HG03342 (cell line): Measurements from ENCODE around the gene HRH1.
"Not testable (repeated sequence)": the region's sequence is repeated elsewhere in the genome, so short reads cannot be mapped to it uniquely, and the experiment has no call there.

Experiments used
- ATAC-seq: cut with Tn5 transposase; IDR thresholded peaks from one replicate; pipeline ENCODE4 v1.9.1; 2021; ENCODE audit warnings: mild to moderate bottlenecking, moderate library complexity; ENCODE audit not compliant: unreplicated experiment

The HRH1 gene

GRCh38 chr3:11236588-11237461 is 82.5 kb downstream of the HRH1 start:
- ATAC-seq: peak; percentile 70

DNA sequence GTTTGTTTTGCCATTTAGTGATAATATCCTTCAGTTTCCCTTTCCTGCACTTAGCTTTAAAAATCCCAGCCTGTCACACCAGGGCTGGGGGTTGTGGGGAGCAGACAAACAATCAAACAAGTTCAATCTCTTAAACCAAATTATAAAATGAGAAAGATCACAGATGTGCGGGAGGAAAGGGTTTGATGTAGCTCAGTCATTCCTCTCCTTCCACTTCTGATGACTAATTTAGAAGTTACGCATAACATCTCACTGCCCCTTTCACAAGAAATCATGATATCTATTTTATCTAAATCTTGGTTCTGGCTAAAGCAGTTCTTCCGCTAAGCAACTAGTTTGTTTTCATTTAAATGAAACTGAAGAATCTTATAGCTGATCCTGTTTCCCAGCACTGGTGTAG is 83.8 kb downstream of the HRH1 start:
- no peak for ATAC-seq

- no peak for ATAC-seq
Measured at GRCh38 chr3:11238880-11239279, 84.6 kb downstream of the HRH1 start.

DNA sequence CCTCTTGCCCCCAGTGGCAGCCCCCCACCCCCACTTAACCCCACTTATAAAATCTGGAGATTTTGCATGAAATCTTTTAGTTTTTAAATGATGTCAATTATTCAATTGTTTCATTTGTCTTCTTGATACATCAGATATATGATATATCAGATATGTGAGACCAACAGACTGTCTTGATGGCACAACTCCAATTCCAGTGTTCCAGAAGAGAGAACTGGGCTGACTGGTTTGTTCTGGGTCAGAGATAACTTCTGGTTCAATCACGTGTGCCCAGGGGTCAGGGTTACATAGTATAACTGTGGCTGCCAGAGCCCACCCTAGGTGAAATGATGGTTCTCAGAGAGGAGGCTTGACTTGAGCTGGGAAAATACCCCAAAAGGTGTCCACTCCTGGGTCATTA is 85.5 kb downstream of the HRH1 start:
- ATAC-seq: no peak

DNA sequence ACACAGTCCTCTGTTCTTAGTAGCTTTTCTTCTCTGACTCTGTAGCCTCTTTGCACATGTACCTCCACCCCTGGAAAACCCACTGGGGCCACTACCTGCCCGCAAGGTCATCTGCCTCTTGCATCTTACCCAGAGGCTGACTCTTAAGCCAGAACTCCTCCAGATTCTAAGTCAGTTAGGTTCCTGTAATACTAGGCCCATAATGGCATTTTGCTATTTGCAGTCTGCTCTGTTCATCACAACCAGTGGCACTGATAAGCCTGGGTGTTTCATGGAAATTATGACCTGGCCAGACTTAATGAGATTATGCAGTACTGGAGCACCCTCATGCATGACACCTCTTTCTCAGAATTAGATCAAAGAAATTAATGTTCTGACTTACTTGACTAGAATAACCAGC is 86.2 kb downstream of the HRH1 start:
- ATAC-seq: no peak

DNA sequence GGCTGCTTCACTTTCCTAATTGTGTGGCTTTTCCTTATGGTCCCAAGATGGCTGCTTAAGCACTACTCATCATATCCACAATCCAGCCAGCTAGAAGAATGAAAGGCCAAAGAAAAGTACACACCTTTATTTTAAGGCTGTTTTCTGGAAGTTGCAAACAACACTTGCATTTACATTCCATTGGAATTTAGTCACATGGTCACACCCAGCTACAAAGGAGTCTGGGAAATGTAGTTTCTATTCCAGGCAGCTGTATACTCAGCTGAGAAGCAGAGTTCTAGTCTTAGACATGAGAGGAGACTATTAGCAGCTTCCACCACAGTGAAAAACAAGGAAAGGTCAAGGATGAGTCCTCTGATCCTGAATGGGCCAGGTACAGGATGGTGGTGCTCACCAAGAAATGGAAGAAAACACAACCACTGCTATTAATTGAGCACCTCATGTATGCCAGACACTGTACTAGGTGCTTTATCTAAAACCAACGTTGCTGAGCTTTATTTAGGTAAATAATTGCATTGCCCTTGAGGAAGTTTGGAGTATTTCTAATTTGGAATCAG is 89.9 kb downstream of the HRH1 start:
- no peak for ATAC-seq

GRCh38 chr3:11245276-11245675 is 91.0 kb downstream of the HRH1 start:
- no peak for ATAC-seq

DNA sequence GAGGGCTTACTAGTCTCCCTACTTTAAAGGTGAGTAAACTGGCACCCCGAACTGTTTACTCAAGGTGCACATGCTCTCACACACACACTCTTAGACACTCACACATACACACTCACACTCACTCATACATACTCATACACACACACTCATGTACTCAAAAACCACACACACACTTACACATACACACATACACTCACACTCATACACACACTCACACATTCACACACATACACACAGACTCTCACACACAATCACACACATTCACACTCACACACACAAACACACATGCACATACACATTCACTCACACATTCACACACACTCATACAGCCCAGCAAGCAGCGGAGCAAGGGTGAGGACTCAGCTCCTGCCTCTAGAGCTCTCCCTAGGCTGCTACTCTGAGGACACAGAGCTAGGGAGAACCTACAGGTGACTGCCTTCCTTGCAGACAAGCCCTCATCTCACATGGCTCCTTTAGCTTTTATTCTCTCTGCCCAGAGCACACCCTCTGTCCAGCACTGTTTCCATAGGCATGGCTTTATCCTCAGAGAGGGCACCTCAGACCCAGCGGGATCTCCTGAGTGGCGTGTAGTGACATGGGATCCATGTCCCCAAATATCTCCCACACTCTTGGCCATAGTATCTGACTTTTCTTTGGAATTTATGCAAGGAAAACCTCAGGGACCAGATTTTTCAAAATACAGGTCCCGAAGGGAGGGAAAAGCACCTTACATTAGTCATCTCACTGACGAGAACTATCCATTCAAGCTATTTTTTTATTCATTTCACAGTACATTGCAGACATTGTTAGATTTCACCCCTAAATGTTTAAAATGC is 91.8 kb downstream of the HRH1 start:
- no peak for ATAC-seq

GRCh38 chr3:11246663-11246970 is 92.3 kb downstream of the HRH1 start:
- no peak for ATAC-seq

DNA sequence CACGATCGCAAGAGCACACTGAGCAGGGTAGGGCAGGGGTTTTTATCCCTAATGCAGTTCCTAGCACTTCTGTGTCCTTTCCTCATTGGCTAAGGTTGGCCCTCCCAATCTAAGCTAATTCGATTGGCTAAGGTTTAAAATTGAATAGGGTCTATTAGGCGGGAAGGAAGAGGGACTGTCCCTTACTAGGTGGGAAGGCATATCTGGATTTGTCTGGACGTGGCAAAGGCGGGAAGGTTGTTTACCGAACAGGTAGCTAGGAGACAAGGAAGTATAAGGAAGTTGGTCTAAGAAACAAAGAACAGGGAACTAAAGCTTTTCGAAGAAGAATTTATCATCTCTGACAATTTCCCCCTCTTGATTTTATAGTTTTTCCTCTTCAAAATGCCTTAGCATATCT is 93.1 kb downstream of the HRH1 start:
- ATAC-seq: no peak

- ATAC-seq: no peak
Measured at GRCh38 chr3:11248596-11248995, 94.3 kb downstream of the HRH1 start.

- no peak for ATAC-seq
Measured at GRCh38 chr3:11250902-11251806, 96.9 kb downstream of the HRH1 start.

DNA sequence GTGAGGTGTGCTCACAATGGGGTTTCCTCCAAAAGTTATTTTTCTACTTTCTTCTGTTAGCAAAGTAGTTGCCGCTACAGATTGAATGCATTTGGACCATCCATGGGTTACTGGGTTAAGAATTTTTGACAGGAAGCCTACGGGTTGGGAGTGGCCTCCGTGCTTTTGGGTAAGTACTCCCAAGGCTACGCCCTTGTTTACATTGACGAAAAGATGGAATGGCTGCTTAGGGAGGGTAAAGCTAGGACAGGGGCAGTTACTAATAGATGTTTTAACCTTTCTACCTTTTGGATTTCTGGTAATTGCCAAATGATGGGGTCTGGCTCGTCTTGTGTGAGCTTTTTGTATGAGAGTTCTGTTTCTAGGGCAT is 97.5 kb downstream of the HRH1 start:
- ATAC-seq: no peak

DNA sequence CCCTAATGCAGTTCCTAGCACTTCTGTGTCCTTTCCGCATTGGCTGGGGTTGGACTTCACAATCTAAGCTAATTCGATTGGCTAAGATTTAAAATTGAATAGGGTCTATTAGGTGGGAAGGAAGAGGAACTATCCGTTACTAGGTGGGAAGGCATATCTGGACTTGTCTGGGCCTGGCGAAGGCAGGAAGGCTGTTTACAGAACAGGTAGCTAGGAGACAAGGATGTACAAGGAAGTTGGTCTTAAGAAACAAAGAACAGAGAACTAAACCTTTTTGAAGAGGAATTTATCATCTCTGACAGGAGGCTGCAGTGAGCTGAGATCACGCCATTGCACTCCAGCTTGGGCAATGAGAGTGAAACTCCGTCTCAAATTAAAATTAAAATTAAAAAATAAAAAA is 100.6 kb downstream of the HRH1 start:
- ATAC-seq: no peak

DNA sequence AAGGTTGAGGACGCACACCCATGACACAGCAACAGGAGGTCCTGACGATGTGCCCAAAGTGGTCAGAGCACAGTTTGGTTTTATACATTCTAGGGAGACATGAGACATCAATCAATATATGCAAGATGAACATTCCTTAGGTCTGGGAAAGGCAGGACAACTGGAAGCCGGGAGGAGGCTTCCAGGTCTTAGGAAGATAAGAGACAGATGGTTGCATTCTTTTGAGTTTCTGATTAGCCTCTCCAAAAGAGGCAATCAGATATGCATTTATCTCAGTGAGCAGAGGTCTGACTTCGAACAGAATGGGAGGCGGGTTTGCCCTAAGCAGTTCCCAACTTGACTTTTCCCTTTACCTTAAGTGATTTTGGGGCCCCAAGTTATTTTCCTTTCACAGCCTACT is 101.2 kb downstream of the HRH1 start:
- ATAC-seq: not testable (repeated sequence)

GRCh38 chr3:11258958-11259357 is 104.7 kb downstream of the HRH1 start:
- no peak for ATAC-seq

GRCh38 chr3:11260460-11260859 is 106.2 kb downstream of the HRH1 start:
- no peak for ATAC-seq

DNA sequence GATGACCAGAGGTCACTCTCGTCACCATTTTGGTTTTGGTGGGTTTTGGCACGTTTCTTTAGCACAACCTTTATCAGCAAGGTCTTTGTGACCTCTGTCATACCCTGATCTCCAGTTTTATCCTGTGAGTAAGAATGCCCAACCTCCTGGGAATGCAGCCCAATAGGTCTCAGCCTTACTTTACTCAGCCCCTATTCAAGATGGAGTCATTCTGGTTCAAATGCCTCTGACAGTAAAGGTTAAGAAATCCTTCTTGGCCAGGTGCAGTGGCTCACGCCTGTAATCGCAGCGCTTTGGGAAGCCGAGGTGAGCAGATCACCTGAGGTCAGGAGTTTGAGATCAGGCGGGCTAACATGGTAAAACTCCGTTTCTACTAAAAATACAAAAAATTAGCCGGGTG is 114.7 kb downstream of the HRH1 start:
- ATAC-seq: no peak

DNA sequence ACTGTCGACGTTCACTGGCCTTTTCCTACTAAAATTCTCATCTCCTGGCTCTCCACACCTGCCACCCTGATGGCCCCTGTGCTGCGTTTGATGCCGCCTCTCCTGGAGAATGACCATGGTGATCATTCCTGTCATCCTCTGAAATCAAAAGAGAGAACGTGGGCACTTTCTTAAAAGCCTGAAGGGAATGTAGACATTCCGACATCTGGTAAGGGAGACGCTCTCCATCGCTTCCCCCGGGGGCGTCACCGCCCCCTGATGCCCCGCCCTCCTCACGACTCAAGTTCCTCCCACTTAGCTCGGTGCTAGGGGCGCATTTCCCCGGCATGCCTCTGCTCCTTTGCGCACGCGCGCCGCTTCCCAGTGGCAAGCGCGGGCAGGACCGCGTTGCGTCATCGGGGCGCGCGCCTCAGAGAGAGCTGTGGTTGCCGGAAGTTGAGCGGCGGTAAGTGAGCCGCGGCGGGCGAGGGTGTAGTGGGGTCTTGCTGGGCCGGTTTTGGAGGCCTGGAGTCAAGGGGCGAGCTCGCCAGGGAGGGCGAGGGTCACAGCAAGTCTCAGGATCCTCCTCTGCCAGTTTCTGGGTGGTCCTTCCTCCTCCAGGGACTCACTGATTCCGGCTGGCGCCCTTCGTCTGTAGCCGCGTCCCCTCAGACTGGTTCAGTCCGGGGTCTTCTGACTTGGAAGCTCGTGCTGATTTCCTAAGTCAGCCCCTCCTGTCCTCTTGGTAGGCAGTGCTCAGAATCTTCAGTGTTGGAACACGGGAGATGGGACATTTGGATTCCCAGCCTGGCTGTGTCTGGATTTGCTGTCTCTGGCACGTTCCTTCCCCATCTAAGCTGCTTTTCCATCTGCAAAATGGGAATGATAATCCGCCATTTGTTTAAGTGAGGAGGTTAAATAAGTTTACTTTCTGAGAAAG is 118.0 kb downstream of the HRH1 start, which contains the start of gene ATG7:
Gene ATG7 (plus strand): TSS at position 412 of the 919 bp plus-strand sequence. CDS start 26,299 bp downstream, outside the sequence.
- ATAC-seq: peak; percentile 99
